PFSK-1 (cell line): ENCODE measurements around the gene GNA14.

Source experiments
- FOXP2 ChIP-seq: optimal IDR thresholded peaks from 2 replicates; pipeline ENCODE3; 2011; ENCODE audit warnings: borderline replicate concordance, control low read depth, inconsistent platforms; ENCODE audit not compliant: insufficient read depth; ENCODE audit errors: extremely low read length, extremely low read depth
- POLR2AphosphoS5 ChIP-seq: IDR thresholded peaks from 2 replicates; pipeline ENCODE4 v1.6.1; 2012; ENCODE audit warnings: low read depth, mild to moderate bottlenecking, control low read depth, low read length, moderate library complexity
- SIN3A ChIP-seq: IDR thresholded peaks from 2 replicates; pipeline ENCODE4 v1.6.1; 2012; ENCODE audit warnings: mild to moderate bottlenecking, low read length, moderate library complexity, borderline replicate concordance; ENCODE audit not compliant: insufficient read depth
- TAF1 ChIP-seq: IDR thresholded peaks from 2 replicates; pipeline ENCODE4 v1.6.1; 2012; ENCODE audit warnings: low read length, control low read depth, borderline replicate concordance; ENCODE audit not compliant: insufficient read depth
- TF ChIP-seq, protein P1 (sequence below), 2 experiments: IDR thresholded peaks; 2 replicates each; pipeline versions ENCODE4 v1.6.1 to v1.8.0; 2011 to 2012; ENCODE audit warnings: low read depth in 2 of 2, low read length in 2 of 2, control low read depth in 1 of 2, inconsistent platforms in 1 of 2, mild to moderate bottlenecking in 1 of 2, moderate library complexity in 1 of 2; ENCODE audit not compliant: insufficient read depth in 1 of 2

GNA14 gene

GRCh38 chr9:77469515-77470231 lies 178.4 kb downstream of the GNA14 start:
- TF ChIP-seq, protein P1, sequence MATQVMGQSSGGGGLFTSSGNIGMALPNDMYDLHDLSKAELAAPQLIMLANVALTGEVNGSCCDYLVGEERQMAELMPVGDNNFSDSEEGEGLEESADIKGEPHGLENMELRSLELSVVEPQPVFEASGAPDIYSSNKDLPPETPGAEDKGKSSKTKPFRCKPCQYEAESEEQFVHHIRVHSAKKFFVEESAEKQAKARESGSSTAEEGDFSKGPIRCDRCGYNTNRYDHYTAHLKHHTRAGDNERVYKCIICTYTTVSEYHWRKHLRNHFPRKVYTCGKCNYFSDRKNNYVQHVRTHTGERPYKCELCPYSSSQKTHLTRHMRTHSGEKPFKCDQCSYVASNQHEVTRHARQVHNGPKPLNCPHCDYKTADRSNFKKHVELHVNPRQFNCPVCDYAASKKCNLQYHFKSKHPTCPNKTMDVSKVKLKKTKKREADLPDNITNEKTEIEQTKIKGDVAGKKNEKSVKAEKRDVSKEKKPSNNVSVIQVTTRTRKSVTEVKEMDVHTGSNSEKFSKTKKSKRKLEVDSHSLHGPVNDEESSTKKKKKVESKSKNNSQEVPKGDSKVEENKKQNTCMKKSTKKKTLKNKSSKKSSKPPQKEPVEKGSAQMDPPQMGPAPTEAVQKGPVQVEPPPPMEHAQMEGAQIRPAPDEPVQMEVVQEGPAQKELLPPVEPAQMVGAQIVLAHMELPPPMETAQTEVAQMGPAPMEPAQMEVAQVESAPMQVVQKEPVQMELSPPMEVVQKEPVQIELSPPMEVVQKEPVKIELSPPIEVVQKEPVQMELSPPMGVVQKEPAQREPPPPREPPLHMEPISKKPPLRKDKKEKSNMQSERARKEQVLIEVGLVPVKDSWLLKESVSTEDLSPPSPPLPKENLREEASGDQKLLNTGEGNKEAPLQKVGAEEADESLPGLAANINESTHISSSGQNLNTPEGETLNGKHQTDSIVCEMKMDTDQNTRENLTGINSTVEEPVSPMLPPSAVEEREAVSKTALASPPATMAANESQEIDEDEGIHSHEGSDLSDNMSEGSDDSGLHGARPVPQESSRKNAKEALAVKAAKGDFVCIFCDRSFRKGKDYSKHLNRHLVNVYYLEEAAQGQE (IDR thresholded peaks at IDR 0.05; ENCODE audit: insufficient read depth in 1 of 2, low read depth in 2 of 2, low read length in 2 of 2): no peak
- TF ChIP-seq FOXP2 (no peak), SIN3A (no peak), POLR2AphosphoS5 (no peak), TAF1 (no peak)

DNA sequence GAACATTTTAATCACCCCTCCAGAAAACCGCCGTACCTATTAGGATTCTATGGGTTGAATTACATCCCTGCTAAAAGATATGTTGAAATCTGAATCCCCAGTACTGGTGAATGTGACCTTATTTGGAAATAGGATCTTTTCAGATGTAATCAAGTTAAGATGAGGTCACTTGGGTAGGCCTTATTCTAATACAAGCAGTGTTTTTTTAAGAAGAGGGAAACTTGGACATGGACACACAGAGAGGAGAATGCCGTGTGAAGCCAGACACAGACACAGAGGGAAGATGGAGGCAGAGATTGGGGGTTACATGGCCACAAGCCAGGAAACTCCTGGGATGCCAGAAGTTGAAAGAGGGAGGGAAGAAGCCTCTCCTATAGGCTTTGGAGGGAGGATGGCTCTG lies 183.5 kb downstream of the GNA14 start:
- TF ChIP-seq POLR2AphosphoS5: no peak

- TF ChIP-seq SIN3A: no peak
- TF ChIP-seq, protein P1 (IDR thresholded peaks at IDR 0.05; ENCODE audit: insufficient read depth in 1 of 2, low read depth in 2 of 2, low read length in 2 of 2): no peak
Observed at GRCh38 chr9:77463151-77463550, 185.0 kb downstream of the GNA14 start.

DNA sequence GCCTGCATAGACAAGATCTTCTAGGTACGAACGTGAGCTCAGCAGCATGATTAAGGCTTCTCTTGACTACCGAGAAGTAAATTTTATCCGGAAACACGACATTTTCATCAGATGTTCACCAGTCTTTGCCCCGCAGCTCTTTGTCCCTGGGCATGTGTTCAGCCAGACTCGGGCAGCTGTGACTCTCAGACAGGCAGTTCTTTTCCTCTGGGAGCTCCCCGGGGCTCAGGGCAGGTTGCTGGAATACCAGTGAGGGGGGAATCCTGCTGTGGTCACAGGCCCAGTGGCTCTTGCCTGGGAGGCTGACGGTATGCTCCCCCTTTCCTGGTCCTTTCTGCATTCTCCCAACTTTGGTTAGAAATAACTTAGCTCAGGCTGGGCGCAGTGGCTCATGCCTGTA lies 186.1 kb downstream of the GNA14 start:
- TF ChIP-seq TAF1 (no peak), FOXP2 (no peak)

DNA sequence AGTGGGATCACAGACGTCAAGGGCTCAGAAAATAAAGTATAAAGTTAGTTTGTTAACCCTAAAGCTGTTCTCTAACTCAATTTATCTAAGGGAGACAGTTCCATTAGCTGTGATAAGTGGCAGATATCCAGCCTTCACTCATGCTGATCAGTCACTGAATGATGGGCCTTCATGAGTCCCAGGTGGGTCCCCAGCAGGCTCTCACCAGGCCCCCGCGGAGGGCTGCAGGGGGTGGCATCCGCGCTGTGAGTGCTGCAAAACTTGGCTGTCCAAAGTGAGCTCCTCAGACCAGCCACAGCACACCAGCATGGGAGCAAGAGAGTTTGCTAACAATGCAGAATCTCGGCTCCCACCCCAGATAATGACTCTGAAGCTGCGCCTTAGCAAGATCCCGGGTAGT lies 187.2 kb downstream of the GNA14 start:
- TF ChIP-seq SIN3A: no peak
- TF ChIP-seq, protein P1 (IDR thresholded peaks at IDR 0.05; ENCODE audit: insufficient read depth in 1 of 2, low read depth in 2 of 2, low read length in 2 of 2): no peak
- no peak for TF ChIP-seq FOXP2
- no peak for TF ChIP-seq POLR2AphosphoS5
- no peak for TF ChIP-seq TAF1

- TF ChIP-seq POLR2AphosphoS5: no peak
- TF ChIP-seq, protein P1 (IDR thresholded peaks at IDR 0.05; ENCODE audit: insufficient read depth in 1 of 2, low read depth in 2 of 2, low read length in 2 of 2): no peak
- TF ChIP-seq FOXP2: no peak
- no peak for TF ChIP-seq TAF1
- no peak for TF ChIP-seq SIN3A
Observed at GRCh38 chr9:77457916-77458592, 190.1 kb downstream of the GNA14 start.
